Adrenal gland (tissue), 12 donors: ENCODE data around the gene PIAS3. TPM values are rescaled to one million over a fixed set of nuclear protein-coding genes. Genes with fewer than 3 reads are reported as not detected.

Experiments
- DNase-seq, 7 donors: peaks; one replicate each; pipeline ENCODE4 v3.0.0-alpha.2; 2019 to 2020
- H3K27ac ChIP-seq, 5 donors: fragments of 200-600 bp; sonication (generic) in 4 of 5; 1 replicate in 3 of 5; 2 replicates in 2 of 5; pipeline versions ENCODE4 v1.5.1 to v1.8.0; 2016 to 2020; ENCODE audit warnings: mild to moderate bottlenecking in 1 of 5
- H3K27me3 ChIP-seq: fragments of 200-600 bp; 2 replicates; pipeline ENCODE4 v1.8.0; 2021
- H3K36me3 ChIP-seq, 2 donors: fragments of 200-600 bp; replicated peaks in 1 of 2; 1 replicate in 1 of 2; 2 replicates in 1 of 2; pipeline versions ENCODE4 v1.5.1 to v1.8.0; 2018 to 2022
- H3K4me1 ChIP-seq, 2 donors: fragments of 200-600 bp; replicated peaks in 1 of 2; 1 replicate in 1 of 2; 2 replicates in 1 of 2; pipeline versions ENCODE4 v1.5.1 to v1.8.0; 2018 to 2021
- H3K4me3 ChIP-seq, 4 donors: fragments of 200-600 bp; sonication (generic) in 3 of 4; one replicate each; pipeline ENCODE4 v1.5.1; 2016 to 2018
- H3K9me3 ChIP-seq, 3 donors: fragments of 200-600 bp; sonication (generic) in 1 of 3; replicated peaks in 1 of 3; 1 replicate in 2 of 3; 2 replicates in 1 of 3; pipeline versions ENCODE4 v1.5.1 to v1.8.0; 2016 to 2021
- CTCF ChIP-seq, 6 experiments: fragments of 450-650 bp in 4 of 6; fragments of 200-600 bp in 2 of 6; sonication (generic) in 1 of 6; IDR thresholded peaks; 1 replicate in 5 of 6; 2 replicates in 1 of 6; pipeline versions ENCODE4 v1.5.1 to v1.8.0; 2016 to 2021; ENCODE audit warnings: antibody characterized with exemption in 6 of 6, mild to moderate bottlenecking in 2 of 6, moderate library complexity in 1 of 6
- POLR2A ChIP-seq, 2 donors: fragments of 450-650 bp; IDR thresholded peaks; one replicate each; pipeline ENCODE4 v1.6.1; 2017; ENCODE audit warnings: antibody characterized with exemption in 2 of 2, mild to moderate bottlenecking in 2 of 2, moderate library complexity in 1 of 2
- WGBS, 4 donors: extraction: QIAGEN DNeasy Blood & Tissue Kit in 2 of 4; methylation state at CpG; one replicate each; pipeline versions ENCODE4 v1.1.5 to v1.1.7; 2013 to 2017; 5-methylcytosine and 5-hydroxymethylcytosine counted together
- intact Hi-C, 2 donors: fragments of 100-400 bp; cut with DNase I; formaldehyde crosslinking; loops; one replicate each; pipeline versions ENCODE4 v1.14.1 to v1.15.0; 2022 to 2023
- polyA plus RNA-seq, 3 donors: library from polyadenylated mRNA; stranded (reverse); fragments of 200-250 nt in 2 of 3; fragments of 350-450 nt in 1 of 3; fragmentation: Illumina TruSeq in 1 of 3; extraction: RNeasy Lipid Tissue Mini Kit (QIAGEN cat#74804) in 1 of 3; gene quantifications; one replicate each; pipeline ENCODE4 v1.2.3, GENCODE V29; 2013 to 2014
- total RNA-seq, 9 donors: library from RNA; depleted of rRNA in 4 of 9; stranded (reverse); fragments of >200 nt in 4 of 9; fragments of 120-200 nt in 1 of 9; fragmentation: NEBNext Ultra II Directional in 1 of 9; extraction: Animal tissue kit (Norgen Biotek cat#: 25700) in 1 of 9; gene quantifications; one replicate each; pipeline versions ENCODE4 v1.1.0 to v1.2.4, GENCODE V29; 2013 to 2023
- donor health status: healthy with polysubstance abuse.
- donor health status: Bipolar disorder and iron deficiency.
- donor health status: DM: yes; HTN: yes; CAD: no.
- donor health status: DM: no; HTN: no; CAD: no.
- donor health status: DM: no; HTN: no; CAD: no.
- donor health status: DM: yes; HTN: yes; CAD: no.

Gene PIAS3
- total and polyA plus RNA-seq, 12 donors = 7.5 to 40.5 (median 22.0) TPM

DNA sequence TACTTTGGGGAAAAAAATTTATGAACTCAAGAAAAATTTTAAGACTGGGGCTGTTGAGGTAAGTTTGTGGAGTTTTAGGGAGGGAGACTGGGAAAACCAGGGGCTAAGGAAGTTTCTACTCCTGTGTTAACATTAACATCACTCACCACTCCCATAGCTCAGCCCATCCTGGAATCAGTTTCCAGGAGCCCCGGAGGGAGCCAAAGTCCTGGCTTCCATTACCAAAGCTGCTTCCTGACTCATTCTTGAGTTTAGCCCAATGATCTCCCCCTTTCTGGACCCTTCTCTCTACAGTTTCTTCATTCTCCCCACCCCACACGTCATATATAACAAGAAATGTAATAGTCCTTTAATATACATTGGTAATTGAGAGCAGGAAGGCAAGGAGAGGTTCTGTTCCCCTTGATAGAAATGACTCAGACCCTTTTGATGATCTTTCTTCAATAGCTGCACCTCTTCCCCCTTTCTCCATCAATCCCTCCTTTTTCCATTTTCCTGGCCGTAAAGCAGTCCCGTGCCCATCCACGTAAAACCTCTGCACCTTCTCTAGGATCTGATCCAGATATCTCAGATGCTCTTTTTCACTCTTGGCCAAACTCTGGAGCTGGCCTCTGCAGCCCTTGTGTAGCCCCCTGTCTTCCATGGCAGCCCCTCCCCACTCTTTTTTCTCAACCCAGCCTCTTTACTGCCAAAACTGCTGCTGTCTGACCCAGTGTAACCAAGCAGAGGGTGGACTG is 4.6 kb upstream of the PIAS3 start:
- TF ChIP-seq POLR2A (IDR thresholded peaks at IDR 0.05) (no peak), CTCF (IDR thresholded peaks at IDR 0.05) (no peak)
- intact Hi-C loops = no loop called here
- Histone ChIP-seq H3K4me3 (no peak overlapping the region), H3K4me1 (peaks cover 0 to 5% of the 10 kb centered on the region in 2 donors), H3K36me3 (no peaks in the 10 kb centered on the region), H3K27me3 (no peaks in the 10 kb centered on the region), H3K27ac (no peak overlapping the region), H3K9me3 (no peaks in the 10 kb centered on the region)
- WGBS, 4 donors = 70 to 80% (median 74%) methylated on average over 5 of the region's 5 CpGs
- no peak for DNase-seq

DNA sequence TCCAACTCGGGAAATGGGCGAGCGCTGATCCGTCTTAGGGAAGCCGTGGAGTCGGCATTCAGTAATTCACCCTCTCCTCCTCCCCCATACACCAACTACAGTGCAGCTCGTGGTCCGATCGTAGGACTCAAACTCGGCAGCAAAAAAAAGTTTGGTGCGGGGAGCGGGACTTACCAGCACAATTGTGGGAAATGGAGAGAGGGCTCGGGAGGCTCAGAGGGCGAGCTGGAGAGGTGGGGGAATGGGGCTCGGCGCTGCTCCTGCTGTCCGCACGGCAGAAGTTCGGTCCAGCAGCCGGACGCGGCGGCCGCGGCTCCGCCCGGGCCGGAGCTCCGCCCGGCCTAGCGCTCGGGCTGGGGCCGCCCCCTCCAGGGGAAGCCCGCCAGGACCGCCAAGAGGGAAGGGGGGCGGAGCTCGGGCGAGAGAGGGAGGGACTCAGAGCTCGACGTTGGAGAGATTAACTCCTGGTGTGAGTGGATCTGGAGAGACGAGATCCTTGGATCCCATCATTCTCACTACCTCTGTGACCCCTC is 676 bp upstream of the PIAS3 start:
- 0 to 3% (median 0%) methylated on average over 15 to 41 of the region's 41 CpGs for WGBS, 4 donors
- TF ChIP-seq CTCF (IDR thresholded peaks at IDR 0.05) (peak in 2 of 6 experiments; percentile 11 to 27), POLR2A (IDR thresholded peaks at IDR 0.05) (peak; percentile 45 to 77)
- intact Hi-C loops = loop anchor here in 1 of 2 donors (10.0 kb wide), 1 partner anchor 45 kb away; no protein-coding TSS in a partner anchor
- Histone ChIP-seq H3K4me1 (peaks cover 4 to 15% of the 10 kb centered on the region in 2 donors), H3K27me3 (no peaks in the 10 kb centered on the region), H3K9me3 (no peaks in the 10 kb centered on the region), H3K36me3 (peaks cover 0 to 22% of the 10 kb centered on the region in 2 donors), H3K27ac (peak overlapping the region; percentile 23 to 93 (median 76)), H3K4me3 (peak overlapping the region; percentile 62 to 92 (median 82))
- peak; percentile 89 to 94 (median 91) for DNase-seq

DNA sequence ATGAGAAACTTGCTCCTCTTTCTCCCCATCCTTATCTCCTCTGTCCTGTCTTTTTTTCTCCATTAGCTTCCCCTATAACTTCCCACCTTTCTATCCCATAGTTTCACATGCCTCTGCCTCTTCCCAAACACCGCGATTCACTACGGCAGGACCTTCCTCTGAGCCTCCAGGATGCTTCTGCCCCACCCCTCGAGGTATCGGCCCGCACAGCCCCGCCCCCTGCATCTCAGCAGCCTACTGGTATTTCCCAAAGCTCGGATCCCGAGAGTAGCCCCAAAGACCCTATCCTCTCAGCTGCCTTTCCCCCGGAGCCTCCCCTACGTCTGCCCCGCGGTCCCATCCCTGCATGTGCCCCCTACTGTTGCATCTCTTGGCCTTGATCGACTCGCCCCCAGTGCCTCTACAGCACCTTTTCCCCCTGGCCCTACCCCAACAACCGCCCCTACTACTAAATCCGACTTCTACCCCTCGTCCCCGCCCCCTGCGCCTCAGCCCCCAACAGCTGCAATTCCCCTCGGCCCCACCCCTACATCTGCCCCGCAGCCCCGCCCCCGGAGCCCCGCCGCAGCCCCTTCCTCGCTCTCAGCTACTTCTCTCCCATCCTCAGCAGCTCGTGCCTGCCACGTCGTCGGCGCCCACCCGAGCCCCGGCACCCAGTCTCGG is 512 bp downstream of the PIAS3 start:
- Histone ChIP-seq H3K4me3 (peak overlapping the region; percentile 29 to 92 (median 82)), H3K4me1 (peaks cover 4 to 15% of the 10 kb centered on the region in 2 donors), H3K36me3 (peaks cover 0 to 34% of the 10 kb centered on the region in 2 donors), H3K27me3 (no peaks in the 10 kb centered on the region), H3K9me3 (no peaks in the 10 kb centered on the region), H3K27ac (peak overlapping the region in 4 of 5 donors; percentile 75 to 93 (median 81))
- 0 to 2% (median 1%) methylated on average over 15 to 35 of the region's 35 CpGs for WGBS, 4 donors
- peak; percentile 54 to 71 (median 60) for DNase-seq
- intact Hi-C loops = loop anchor here in 1 of 2 donors (10.0 kb wide), 1 partner anchor 46 kb away; no protein-coding TSS in a partner anchor
- TF ChIP-seq POLR2A (IDR thresholded peaks at IDR 0.05) (no peak), CTCF (IDR thresholded peaks at IDR 0.05) (no peak)

DNA sequence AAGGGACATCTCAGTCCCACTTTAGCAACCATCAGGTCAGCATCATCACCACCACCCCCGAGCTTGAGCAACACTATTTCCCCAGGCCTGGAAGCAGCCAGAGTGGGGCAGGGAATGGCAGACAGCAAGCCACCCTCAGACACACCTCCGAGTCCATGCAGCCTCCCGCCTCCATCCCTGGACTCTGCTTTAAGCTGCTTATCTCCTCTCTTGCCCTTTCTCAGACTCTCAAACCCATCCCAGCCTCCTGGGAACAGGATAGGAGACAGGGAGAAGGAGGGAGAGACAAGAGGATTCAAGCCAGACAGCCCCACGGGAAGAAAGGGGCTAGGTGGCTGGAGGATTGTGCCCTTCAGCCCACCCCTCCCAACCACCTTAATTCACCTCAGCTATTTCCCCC is 1.7 kb downstream of the PIAS3 start:
- Histone ChIP-seq H3K27me3 (no peaks in the 10 kb centered on the region), H3K9me3 (no peaks in the 10 kb centered on the region), H3K4me3 (no peak overlapping the region), H3K36me3 (peaks cover 0 to 46% of the 10 kb centered on the region in 2 donors), H3K4me1 (peaks cover 4 to 15% of the 10 kb centered on the region in 2 donors), H3K27ac (no peak overlapping the region)
- intact Hi-C loops = loop anchor here in 1 of 2 donors (10.0 kb wide), 1 partner anchor 48 kb away; no protein-coding TSS in a partner anchor
- WGBS, 4 donors = 86 to 100% (median 89%) methylated on average over 3 to 4 of the region's 4 CpGs
- DNase-seq = no peak
- no peak for TF ChIP-seq CTCF (IDR thresholded peaks at IDR 0.05)
- no peak for TF ChIP-seq POLR2A (IDR thresholded peaks at IDR 0.05)
